Upper lobe of right lung (tissue), 1 donor: ENCODE measurements around the gene ASIC1. TPM values are rescaled to one million over a fixed set of nuclear protein-coding genes. Genes with fewer than 3 reads are reported as not detected.

Experiments used
- ATAC-seq: fragments of 200-7000 bp; cut with Tn5 transposase; one replicate; pipeline ENCODE4 v1.9.1; 2020; ENCODE audit warnings: mild to moderate bottlenecking, moderate library complexity
- DNase-seq: peaks from one replicate; pipeline ENCODE4 v3.0.0-alpha.2; 2020
- H3K27ac ChIP-seq: fragments of 200-600 bp; one replicate; pipeline ENCODE4 v1.8.0; 2022
- H3K27me3 ChIP-seq: fragments of 200-600 bp; one replicate; pipeline ENCODE4 v1.8.0; 2022; ENCODE audit warnings: mild to moderate bottlenecking
- H3K36me3 ChIP-seq: fragments of 200-600 bp; one replicate; pipeline ENCODE4 v1.8.0; 2022
- H3K4me1 ChIP-seq: fragments of 200-600 bp; one replicate; pipeline ENCODE4 v1.8.0; 2022
- H3K4me3 ChIP-seq: fragments of 200-600 bp; one replicate; pipeline ENCODE4 v1.8.0; 2022; ENCODE audit warnings: mild to moderate bottlenecking
- H3K9me3 ChIP-seq: fragments of 200-600 bp; one replicate; pipeline ENCODE4 v1.8.0; 2022
- intact Hi-C: fragments of 100-400 bp; cut with DNase I; formaldehyde crosslinking; loops from one replicate; pipeline ENCODE4 v1.11.0; 2022
- total RNA-seq: library from RNA; stranded (reverse); fragmentation: NEBNext Ultra II Directional; extraction: Animal tissue kit (Norgen Biotek cat#: 25700); gene quantifications from one replicate; pipeline ENCODE4 v1.2.1, GENCODE V29; 2021
- TF ChIP-seq, protein P1 (sequence below): fragments of 200-600 bp; IDR thresholded peaks from one replicate; pipeline ENCODE4 v1.8.0; 2022; ENCODE audit warnings: antibody characterized with exemption
- donor health status: DM: no; HTN: yes; CAD: no; lungs with severe emphysema.

The ASIC1 gene
- total RNA-seq, 1 donor from 2014 or later, result 0.35 TPM

DNA sequence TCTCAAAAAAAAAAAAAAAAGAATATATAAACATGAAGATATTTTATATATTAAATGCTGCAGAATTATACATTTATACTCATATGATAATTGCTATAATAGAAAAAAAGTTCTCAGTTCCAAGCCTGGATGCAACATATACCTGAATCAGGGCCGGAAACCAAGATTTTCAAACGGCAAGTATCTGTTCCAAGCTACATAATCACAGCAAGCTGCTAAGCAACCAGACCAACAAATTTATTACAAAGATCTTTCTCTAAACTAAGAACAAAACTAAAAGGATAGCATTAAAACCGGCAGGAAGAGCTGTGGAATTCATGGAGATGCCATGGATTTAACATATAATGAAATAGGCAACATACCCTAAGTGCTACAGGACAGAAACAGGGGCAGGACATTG, 39.2 kb upstream of the ASIC1 start:
- TF ChIP-seq, protein P1, sequence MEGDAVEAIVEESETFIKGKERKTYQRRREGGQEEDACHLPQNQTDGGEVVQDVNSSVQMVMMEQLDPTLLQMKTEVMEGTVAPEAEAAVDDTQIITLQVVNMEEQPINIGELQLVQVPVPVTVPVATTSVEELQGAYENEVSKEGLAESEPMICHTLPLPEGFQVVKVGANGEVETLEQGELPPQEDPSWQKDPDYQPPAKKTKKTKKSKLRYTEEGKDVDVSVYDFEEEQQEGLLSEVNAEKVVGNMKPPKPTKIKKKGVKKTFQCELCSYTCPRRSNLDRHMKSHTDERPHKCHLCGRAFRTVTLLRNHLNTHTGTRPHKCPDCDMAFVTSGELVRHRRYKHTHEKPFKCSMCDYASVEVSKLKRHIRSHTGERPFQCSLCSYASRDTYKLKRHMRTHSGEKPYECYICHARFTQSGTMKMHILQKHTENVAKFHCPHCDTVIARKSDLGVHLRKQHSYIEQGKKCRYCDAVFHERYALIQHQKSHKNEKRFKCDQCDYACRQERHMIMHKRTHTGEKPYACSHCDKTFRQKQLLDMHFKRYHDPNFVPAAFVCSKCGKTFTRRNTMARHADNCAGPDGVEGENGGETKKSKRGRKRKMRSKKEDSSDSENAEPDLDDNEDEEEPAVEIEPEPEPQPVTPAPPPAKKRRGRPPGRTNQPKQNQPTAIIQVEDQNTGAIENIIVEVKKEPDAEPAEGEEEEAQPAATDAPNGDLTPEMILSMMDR, result no peak
- Histone ChIP-seq H3K36me3 (no peaks in the 10 kb centered on the region), H3K27me3 (no peaks in the 10 kb centered on the region), H3K9me3 (no peaks in the 10 kb centered on the region), H3K27ac (peak overlapping the region; percentile 78), H3K4me1 (peaks cover 16% of the 10 kb centered on the region), H3K4me3 (no peak overlapping the region)
- DNase-seq (no peak), ATAC-seq (no peak)
- intact Hi-C loops, result no loop called here

DNA sequence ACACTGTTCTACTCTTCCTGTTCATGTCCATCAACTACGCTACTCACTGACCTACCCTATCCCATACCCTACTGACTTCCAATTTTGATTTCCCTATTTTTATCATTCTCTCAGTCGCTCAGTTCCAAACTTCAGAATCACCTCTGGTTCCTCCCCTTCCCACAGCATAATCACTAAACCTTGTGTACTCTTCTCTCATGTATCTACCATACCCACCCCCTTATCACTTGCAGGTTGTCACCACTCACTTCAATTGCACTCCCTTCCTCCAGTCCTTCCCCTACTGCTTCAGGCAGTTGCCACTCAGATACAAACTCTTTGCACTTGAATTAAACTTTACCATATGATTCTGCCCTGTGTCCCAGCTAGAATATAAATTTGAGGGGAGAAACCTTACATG, 38.4 kb upstream of the ASIC1 start:
- TF ChIP-seq, protein P1, result no peak
- DNase-seq (no peak), ATAC-seq (no peak)
- no peaks in the 10 kb centered on the region for H3K27me3 ChIP-seq
- intact Hi-C loops, result no loop called here
- no peaks in the 10 kb centered on the region for H3K9me3 ChIP-seq
- H3K27ac ChIP-seq, result no peak overlapping the region
- H3K36me3 ChIP-seq, result no peaks in the 10 kb centered on the region
- peaks cover 16% of the 10 kb centered on the region for H3K4me1 ChIP-seq
- H3K4me3 ChIP-seq, result no peak overlapping the region

DNA sequence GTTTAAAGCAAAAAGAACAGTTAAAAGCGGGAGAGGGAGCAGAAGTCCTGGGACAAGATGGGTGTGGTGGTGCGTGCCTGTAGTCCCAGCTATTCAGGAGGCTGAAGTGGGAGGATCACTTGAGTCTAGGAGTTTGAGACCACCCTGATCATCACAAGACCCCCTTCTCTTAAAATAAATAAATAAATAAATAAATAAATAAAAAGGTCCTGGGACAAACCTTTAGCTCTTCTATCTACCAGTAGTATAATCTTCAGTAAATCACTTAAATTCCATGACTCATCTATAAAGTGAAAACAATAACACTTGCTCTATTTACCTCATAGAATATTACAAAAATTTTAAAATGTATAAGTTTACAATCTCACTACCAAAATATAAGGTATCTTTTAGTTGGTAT, 37.9 kb upstream of the ASIC1 start:
- Histone ChIP-seq H3K4me3 (no peak overlapping the region), H3K36me3 (no peaks in the 10 kb centered on the region), H3K9me3 (no peaks in the 10 kb centered on the region), H3K27me3 (no peaks in the 10 kb centered on the region), H3K27ac (no peak overlapping the region), H3K4me1 (peaks cover 21% of the 10 kb centered on the region)
- intact Hi-C loops, result no loop called here
- no peak for DNase-seq
- TF ChIP-seq, protein P1, result no peak
- no peak for ATAC-seq

DNA sequence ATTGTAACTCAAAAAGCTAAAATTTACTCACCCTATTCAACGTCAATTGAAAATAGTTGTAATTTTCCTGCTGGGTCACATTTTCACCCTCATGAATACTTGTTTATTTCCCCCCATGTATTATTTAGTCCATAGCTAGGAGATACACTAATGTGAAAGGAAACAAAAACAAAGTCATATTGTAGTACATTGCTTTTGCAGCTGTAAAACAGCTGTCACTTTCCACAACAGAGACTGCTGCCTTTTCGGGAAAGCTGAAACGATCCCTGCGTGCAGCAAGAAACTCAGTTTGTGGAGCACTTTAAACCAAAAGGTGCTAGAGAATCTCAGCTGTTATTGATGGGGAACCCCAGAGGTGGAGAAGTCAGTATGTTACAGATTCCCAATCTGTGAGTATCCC, 36.4 kb upstream of the ASIC1 start:
- TF ChIP-seq, protein P1, result no peak
- ATAC-seq (no peak), DNase-seq (no peak)
- no peak overlapping the region for H3K4me3 ChIP-seq
- H3K27ac ChIP-seq, result peak overlapping the region; percentile 7
- H3K27me3 ChIP-seq, result no peaks in the 10 kb centered on the region
- intact Hi-C loops, result no loop called here
- peaks cover 24% of the 10 kb centered on the region for H3K4me1 ChIP-seq
- no peaks in the 10 kb centered on the region for H3K9me3 ChIP-seq
- no peaks in the 10 kb centered on the region for H3K36me3 ChIP-seq

DNA sequence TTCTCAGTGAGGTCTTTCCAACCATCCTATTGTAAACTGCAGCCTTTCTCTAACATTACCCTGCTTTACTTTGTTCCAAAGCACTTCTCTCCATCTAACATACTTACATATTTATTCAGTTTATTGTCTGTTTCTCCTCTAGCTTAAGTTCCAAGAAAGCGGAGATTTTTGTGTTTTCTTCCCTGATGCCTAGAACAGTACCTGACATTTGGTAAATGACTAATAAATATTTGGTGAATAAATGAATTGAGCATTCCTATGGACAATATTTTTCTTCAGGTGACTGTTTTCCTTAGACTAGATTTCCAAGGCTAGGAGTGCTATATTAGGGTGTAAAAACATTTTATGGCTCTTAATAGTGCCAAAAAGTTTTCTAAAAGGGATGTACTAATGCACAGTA, 34.5 kb upstream of the ASIC1 start:
- intact Hi-C loops, result no loop called here
- ATAC-seq, result no peak
- no peak overlapping the region for H3K27ac ChIP-seq
- TF ChIP-seq, protein P1, result no peak
- no peaks in the 10 kb centered on the region for H3K27me3 ChIP-seq
- H3K4me3 ChIP-seq, result no peak overlapping the region
- H3K9me3 ChIP-seq, result no peaks in the 10 kb centered on the region
- peaks cover 12% of the 10 kb centered on the region for H3K4me1 ChIP-seq
- H3K36me3 ChIP-seq, result no peaks in the 10 kb centered on the region
- no peak for DNase-seq

DNA sequence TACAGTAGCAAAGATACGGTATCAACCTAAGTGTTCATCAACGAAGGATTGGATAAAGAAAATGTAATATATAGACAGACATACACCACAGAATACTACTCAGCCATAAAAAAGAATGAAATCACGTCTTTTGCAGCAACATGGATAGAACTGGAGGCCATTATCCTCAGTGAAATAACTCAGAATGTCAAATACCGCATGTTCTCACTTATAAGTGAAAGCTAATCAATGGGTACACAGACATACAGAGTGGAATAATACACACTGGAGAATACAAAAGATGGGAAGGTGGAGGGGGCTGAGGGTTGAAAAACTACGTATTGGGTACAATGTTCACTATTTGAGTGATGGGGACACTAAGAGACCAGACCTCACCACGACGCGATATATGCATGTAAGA, 33.2 kb upstream of the ASIC1 start:
- H3K27me3 ChIP-seq, result no peaks in the 10 kb centered on the region
- no peaks in the 10 kb centered on the region for H3K9me3 ChIP-seq
- TF ChIP-seq, protein P1, result no peak
- no peak overlapping the region for H3K27ac ChIP-seq
- intact Hi-C loops, result no loop called here
- H3K4me3 ChIP-seq, result no peak overlapping the region
- no peak for ATAC-seq
- no peaks in the 10 kb centered on the region for H3K36me3 ChIP-seq
- H3K4me1 ChIP-seq, result peaks cover 8% of the 10 kb centered on the region
- no peak for DNase-seq
